ENCODE measurements around the gene ME1. TPM values are rescaled to one million over a fixed set of nuclear protein-coding genes. Genes with fewer than 3 reads are reported as not detected.
A peak's percentile ranks its signal among the peaks of the same experiment; 100 is the strongest.

ME1 gene
- total and polyA plus RNA-seq, 9 of the 15 experiments (the other 6 are each of a cell fraction or from before 2014, with no cell fraction given): 3.2 to 10.4 (median 5.5) TPM

DNA sequence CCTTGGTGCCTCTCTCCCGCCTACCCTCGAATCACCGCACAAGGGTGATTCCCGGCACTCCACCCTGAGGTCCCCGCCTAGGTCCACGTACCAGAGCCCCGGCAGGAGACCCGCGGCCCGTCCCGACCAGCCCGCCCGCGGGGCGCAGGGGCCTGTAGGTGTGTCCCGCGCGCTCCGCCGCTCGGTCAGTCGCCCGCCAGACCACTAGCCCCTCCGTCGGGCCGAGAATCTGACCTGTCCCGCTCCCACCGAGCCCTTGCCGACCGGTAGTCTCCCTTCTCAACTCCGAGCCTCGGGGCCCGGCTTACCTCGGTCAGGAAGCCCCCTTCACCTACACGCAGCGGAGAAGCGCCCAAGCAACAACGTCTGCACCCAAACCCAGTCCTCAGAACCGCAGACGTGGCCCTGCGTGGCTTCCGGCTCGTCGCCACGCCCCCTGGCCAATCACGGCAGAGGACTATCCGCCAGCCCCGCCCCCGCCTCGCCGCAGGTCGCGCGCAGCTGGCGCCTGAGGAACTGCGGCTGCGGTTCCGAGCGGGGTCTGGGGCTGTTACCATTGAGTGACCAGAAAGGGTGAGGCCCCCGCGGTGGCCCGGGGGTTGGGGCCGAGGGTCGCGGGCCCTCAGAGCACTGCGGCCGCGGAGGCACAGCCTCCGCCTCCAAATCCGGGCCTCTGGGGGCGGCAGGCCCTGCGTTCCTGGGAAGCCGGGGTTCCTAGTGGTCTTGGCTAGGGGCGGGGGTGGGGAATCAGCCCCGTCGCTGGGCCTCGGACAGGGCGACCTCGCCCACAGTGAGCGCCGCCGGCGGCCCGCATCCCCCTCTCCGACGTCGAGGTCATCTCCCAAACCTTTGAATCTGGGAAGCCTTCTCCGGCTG lies 237.7 kb downstream of the ME1 start, which contains the start of the genes PGM3 and RWDD2A (continued):
- TF ChIP-seq, protein P1, sequence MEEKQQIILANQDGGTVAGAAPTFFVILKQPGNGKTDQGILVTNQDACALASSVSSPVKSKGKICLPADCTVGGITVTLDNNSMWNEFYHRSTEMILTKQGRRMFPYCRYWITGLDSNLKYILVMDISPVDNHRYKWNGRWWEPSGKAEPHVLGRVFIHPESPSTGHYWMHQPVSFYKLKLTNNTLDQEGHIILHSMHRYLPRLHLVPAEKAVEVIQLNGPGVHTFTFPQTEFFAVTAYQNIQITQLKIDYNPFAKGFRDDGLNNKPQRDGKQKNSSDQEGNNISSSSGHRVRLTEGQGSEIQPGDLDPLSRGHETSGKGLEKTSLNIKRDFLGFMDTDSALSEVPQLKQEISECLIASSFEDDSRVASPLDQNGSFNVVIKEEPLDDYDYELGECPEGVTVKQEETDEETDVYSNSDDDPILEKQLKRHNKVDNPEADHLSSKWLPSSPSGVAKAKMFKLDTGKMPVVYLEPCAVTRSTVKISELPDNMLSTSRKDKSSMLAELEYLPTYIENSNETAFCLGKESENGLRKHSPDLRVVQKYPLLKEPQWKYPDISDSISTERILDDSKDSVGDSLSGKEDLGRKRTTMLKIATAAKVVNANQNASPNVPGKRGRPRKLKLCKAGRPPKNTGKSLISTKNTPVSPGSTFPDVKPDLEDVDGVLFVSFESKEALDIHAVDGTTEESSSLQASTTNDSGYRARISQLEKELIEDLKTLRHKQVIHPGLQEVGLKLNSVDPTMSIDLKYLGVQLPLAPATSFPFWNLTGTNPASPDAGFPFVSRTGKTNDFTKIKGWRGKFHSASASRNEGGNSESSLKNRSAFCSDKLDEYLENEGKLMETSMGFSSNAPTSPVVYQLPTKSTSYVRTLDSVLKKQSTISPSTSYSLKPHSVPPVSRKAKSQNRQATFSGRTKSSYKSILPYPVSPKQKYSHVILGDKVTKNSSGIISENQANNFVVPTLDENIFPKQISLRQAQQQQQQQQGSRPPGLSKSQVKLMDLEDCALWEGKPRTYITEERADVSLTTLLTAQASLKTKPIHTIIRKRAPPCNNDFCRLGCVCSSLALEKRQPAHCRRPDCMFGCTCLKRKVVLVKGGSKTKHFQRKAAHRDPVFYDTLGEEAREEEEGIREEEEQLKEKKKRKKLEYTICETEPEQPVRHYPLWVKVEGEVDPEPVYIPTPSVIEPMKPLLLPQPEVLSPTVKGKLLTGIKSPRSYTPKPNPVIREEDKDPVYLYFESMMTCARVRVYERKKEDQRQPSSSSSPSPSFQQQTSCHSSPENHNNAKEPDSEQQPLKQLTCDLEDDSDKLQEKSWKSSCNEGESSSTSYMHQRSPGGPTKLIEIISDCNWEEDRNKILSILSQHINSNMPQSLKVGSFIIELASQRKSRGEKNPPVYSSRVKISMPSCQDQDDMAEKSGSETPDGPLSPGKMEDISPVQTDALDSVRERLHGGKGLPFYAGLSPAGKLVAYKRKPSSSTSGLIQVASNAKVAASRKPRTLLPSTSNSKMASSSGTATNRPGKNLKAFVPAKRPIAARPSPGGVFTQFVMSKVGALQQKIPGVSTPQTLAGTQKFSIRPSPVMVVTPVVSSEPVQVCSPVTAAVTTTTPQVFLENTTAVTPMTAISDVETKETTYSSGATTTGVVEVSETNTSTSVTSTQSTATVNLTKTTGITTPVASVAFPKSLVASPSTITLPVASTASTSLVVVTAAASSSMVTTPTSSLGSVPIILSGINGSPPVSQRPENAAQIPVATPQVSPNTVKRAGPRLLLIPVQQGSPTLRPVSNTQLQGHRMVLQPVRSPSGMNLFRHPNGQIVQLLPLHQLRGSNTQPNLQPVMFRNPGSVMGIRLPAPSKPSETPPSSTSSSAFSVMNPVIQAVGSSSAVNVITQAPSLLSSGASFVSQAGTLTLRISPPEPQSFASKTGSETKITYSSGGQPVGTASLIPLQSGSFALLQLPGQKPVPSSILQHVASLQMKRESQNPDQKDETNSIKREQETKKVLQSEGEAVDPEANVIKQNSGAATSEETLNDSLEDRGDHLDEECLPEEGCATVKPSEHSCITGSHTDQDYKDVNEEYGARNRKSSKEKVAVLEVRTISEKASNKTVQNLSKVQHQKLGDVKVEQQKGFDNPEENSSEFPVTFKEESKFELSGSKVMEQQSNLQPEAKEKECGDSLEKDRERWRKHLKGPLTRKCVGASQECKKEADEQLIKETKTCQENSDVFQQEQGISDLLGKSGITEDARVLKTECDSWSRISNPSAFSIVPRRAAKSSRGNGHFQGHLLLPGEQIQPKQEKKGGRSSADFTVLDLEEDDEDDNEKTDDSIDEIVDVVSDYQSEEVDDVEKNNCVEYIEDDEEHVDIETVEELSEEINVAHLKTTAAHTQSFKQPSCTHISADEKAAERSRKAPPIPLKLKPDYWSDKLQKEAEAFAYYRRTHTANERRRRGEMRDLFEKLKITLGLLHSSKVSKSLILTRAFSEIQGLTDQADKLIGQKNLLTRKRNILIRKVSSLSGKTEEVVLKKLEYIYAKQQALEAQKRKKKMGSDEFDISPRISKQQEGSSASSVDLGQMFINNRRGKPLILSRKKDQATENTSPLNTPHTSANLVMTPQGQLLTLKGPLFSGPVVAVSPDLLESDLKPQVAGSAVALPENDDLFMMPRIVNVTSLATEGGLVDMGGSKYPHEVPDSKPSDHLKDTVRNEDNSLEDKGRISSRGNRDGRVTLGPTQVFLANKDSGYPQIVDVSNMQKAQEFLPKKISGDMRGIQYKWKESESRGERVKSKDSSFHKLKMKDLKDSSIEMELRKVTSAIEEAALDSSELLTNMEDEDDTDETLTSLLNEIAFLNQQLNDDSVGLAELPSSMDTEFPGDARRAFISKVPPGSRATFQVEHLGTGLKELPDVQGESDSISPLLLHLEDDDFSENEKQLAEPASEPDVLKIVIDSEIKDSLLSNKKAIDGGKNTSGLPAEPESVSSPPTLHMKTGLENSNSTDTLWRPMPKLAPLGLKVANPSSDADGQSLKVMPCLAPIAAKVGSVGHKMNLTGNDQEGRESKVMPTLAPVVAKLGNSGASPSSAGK (IDR thresholded peaks at IDR 0.05): 0 out of 2 replicates have a peak, but pooled peaks have one; percentile 2
- TF ChIP-seq TAF9B (IDR thresholded peaks at IDR 0.05; ENCODE audit: partially characterized antibody) (peak; percentile 81), SOX6 (IDR thresholded peaks at IDR 0.05) (0 out of 2 replicates have a peak, but pooled peaks have one; percentile 11), ARNT (IDR thresholded peaks at IDR 0.05) (no peak), RNF2 (IDR thresholded peaks at IDR 0.05) (0 out of 2 replicates have a peak, but pooled peaks have one; percentile 24), ZKSCAN8 (CRISPR knock-in tag; IDR thresholded peaks at IDR 0.05) (no peak), RBBP5 (IDR thresholded peaks at IDR 0.05; ENCODE audit: borderline replicate concordance, insufficient read depth, low read length, poor library complexity, severe bottlenecking) (peak; percentile 70), SMARCE1 (IDR thresholded peaks at IDR 0.05) (0 out of 2 replicates have a peak, but pooled peaks have one; percentile 17), YY1 (IDR thresholded peaks at IDR 0.05; ENCODE audit: borderline replicate concordance in 1 of 3, control insufficient read depth in 1 of 3, extremely low read depth in 1 of 3, insufficient read depth in 3 of 3, insufficient read length in 1 of 3, insufficient replicate concordance in 2 of 3, low read depth in 1 of 3, low read length in 2 of 3) (peak in 1 of 3 experiments; percentile 20), ZKSCAN3 (CRISPR knock-in tag; IDR thresholded peaks at IDR 0.05) (no peak), L3MBTL2 (IDR thresholded peaks at IDR 0.05) (peak; percentile 31; the same call in 1 of the 2 replicates), ZFX (CRISPR knock-in tag; IDR thresholded peaks at IDR 0.05) (peak; percentile 96)
- TF ChIP-seq, protein P2, sequence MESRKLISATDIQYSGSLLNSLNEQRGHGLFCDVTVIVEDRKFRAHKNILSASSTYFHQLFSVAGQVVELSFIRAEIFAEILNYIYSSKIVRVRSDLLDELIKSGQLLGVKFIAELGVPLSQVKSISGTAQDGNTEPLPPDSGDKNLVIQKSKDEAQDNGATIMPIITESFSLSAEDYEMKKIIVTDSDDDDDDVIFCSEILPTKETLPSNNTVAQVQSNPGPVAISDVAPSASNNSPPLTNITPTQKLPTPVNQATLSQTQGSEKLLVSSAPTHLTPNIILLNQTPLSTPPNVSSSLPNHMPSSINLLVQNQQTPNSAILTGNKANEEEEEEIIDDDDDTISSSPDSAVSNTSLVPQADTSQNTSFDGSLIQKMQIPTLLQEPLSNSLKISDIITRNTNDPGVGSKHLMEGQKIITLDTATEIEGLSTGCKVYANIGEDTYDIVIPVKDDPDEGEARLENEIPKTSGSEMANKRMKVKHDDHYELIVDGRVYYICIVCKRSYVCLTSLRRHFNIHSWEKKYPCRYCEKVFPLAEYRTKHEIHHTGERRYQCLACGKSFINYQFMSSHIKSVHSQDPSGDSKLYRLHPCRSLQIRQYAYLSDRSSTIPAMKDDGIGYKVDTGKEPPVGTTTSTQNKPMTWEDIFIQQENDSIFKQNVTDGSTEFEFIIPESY (CRISPR knock-in tag; IDR thresholded peaks at IDR 0.05): peak; percentile 17; the same call in 1 of the 2 replicates

Data from K562 (cell line).